GM12874 (cell line): Measurements from ENCODE around the gene MREG.
A peak's percentile ranks its signal among the peaks of the same experiment; 100 is the strongest.

Experiments used
- TF ChIP-seq, protein P1 (sequence below): IDR thresholded peaks from 2 replicates; pipeline ENCODE4 v1.5.1; 2011; ENCODE audit warnings: low read depth, mild to moderate bottlenecking, control low read depth, low read length, moderate library complexity; ENCODE audit not compliant: insufficient read depth

The MREG gene

DNA sequence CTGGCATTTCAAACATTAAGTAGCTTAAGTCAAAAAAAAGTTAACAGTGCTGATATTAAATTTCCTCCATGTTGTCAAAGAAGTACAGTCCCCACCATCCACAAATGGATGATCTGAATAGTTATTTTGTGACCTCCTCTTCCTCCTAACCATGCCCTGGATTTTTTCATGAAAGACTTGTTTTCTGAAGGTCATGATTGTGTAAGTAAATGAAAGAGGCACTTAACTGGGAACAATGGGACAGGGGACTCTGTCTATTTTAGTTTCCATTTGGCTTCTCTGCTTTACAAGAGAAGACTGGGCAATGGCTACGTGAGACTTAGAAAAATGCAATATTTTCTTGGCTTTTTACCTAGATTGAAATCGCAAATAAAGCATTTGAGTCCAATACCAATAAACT lies 36.1 kb upstream of the MREG start:
- TF ChIP-seq, protein P1, sequence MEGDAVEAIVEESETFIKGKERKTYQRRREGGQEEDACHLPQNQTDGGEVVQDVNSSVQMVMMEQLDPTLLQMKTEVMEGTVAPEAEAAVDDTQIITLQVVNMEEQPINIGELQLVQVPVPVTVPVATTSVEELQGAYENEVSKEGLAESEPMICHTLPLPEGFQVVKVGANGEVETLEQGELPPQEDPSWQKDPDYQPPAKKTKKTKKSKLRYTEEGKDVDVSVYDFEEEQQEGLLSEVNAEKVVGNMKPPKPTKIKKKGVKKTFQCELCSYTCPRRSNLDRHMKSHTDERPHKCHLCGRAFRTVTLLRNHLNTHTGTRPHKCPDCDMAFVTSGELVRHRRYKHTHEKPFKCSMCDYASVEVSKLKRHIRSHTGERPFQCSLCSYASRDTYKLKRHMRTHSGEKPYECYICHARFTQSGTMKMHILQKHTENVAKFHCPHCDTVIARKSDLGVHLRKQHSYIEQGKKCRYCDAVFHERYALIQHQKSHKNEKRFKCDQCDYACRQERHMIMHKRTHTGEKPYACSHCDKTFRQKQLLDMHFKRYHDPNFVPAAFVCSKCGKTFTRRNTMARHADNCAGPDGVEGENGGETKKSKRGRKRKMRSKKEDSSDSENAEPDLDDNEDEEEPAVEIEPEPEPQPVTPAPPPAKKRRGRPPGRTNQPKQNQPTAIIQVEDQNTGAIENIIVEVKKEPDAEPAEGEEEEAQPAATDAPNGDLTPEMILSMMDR: no peak

DNA sequence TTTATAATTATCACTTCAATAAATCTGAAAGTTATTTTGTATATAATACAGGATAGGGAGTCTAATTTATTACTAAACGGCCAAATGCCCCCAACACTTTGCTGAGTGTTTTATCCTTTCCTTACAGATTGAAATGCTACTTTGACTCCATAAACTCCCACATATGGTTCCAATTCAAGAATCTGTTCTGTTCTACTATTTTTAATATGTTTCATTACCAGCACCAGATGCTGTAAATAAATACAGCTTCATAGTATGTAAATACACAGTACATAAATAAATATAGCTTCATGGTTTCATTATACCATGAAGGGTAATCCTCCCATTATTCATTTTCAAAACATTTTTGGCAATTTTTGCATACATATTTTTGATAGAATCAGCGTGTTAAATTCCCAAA lies 34.0 kb upstream of the MREG start:
- TF ChIP-seq, protein P1: no peak

DNA sequence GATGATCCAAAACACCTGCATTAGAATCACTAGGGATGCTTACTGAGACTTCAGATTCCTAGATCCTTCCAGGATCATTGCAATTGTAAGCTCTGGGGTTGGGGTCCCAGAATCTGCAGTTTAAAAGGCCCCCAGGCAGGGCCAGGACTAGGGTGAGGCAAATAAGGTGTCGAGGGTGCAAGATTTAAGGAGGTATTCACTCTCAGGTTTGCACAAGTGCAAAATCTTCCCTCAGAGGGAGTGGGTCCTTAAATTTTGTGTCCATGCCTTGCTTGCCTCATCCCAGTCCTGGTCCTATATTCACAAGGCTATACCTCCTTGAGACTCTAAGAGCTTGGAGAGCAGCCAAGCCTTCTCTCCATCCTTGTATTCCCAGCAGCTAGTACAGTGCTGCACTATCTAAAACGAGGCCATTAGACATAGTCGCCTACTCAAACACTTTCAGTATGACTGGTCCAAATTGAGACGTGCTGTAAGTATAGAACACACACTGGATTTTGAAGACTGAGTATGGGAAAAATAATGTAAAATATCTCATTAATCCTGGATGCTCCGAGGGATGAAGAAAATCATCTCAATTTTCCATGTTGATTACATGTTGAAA lies 31.6 kb upstream of the MREG start:
- TF ChIP-seq, protein P1: no peak

DNA sequence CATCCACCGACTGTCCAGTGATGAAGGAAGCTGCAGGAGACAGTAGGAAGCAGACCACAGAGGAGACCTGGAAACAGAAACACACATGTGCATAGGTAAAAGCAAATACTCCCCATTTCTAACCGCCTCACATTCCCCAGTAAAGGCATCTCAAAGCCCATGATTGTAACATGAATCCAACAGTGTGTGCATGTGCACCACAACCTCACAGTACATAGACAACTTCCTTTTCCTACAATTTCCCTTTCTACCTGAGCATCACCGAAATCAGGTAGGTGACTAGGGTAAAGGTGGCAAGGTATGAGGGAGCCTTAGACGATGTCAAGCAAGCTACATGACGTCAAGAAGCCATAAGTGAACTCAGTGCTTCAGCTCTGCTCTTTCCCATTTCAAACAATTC lies 30.6 kb upstream of the MREG start:
- TF ChIP-seq, protein P1: no peak

DNA sequence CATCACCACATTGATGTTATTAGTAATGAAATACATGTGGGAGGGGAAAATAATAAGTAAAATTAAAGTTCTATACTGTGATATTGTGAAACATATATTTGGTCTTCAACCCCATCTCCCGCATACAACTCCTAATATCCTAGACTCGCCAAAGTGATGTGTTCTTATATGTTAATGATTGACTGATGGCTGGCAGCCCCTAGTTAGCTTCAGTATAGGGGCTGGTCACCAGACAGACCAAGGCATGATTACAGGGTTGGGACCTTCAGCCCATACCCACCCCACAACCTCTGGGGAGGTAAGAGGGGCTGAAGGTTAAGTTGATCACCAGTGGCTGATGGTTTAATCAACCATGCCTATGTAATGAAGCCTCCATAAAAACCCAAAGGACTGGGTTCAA lies 28.1 kb upstream of the MREG start:
- TF ChIP-seq, protein P1: no peak

DNA sequence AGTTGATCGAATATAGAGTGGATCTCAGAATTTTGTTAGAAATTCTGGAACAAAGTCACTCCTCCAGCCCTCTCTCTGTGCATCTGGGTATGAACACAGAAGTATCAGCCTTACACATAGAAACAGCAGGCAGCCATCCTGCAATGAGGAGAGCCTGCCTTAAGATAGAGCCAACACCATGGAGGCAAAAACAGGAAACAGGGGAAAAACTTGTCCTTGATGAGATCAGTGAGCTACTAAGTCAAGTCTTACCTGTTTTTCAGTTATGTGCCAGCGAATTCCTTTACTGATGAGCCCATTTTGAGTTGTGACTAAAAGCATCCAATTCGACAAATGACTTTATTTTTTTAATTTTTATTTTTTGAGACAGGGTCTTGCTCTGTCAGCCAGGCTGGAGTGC lies 26.6 kb upstream of the MREG start:
- TF ChIP-seq, protein P1: no peak

DNA sequence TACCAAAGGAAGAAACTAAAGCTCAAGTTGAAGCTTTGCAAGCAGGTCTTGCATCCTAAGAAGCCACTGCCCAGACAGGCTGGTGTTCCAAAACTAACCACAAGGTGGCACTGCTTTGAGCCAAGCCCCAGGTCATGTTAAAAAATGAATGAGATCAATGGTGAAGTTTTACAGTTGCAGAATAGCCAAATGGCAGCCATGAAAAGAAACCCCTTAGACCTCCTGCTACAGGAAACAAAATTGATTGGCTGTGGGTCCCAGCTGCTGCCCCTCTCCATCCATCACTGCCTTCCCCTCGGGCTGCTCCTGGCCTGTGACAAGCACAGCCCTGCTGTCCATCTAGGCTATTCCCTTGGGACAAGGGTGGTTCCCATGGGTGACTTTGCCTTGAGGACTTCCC lies 20.7 kb upstream of the MREG start:
- TF ChIP-seq, protein P1: peak; percentile 86
